ENCODE data around the gene HNRNPK.

Gene HNRNPK

GRCh38 chr9:83978992-83979811, 813 bp downstream of the HNRNPK start:
- in situ Hi-C loops (cut with HindIII; ENCODE audit: low sequenced_read_pairs) = no loop called here

GRCh38 chr9:83977196-83977595, 2.8 kb downstream of the HNRNPK start:
- in situ Hi-C loops (cut with HindIII; ENCODE audit: low sequenced_read_pairs) = no loop called here

GRCh38 chr9:83976372-83976771, 3.6 kb downstream of the HNRNPK start:
- in situ Hi-C loops (cut with HindIII; ENCODE audit: low sequenced_read_pairs) = no loop called here

- in situ Hi-C loops (cut with HindIII; ENCODE audit: low sequenced_read_pairs) = no loop called here
Measured at GRCh38 chr9:83975300-83975699, 4.7 kb downstream of the HNRNPK start.

- in situ Hi-C loops (cut with HindIII; ENCODE audit: low sequenced_read_pairs) = no loop called here
Measured at GRCh38 chr9:83972286-83972685, 7.7 kb downstream of the HNRNPK start.

GRCh38 chr9:83971485-83971884, 8.5 kb downstream of the HNRNPK start:
- in situ Hi-C loops (cut with HindIII; ENCODE audit: low sequenced_read_pairs) = no loop called here

- in situ Hi-C loops (cut with HindIII; ENCODE audit: low sequenced_read_pairs) = no loop called here
Measured at GRCh38 chr9:83969602-83970001, 10.4 kb downstream of the HNRNPK start.

- in situ Hi-C loops (cut with HindIII; ENCODE audit: low sequenced_read_pairs) = no loop called here
Measured at GRCh38 chr9:83967073-83967472, 12.9 kb downstream of the HNRNPK start.

- in situ Hi-C loops (cut with HindIII; ENCODE audit: low sequenced_read_pairs) = no loop called here
Measured at GRCh38 chr9:83966209-83966582, 13.8 kb downstream of the HNRNPK start.

- in situ Hi-C loops (cut with HindIII; ENCODE audit: low sequenced_read_pairs) = no loop called here
Measured at GRCh38 chr9:83965350-83966208, 14.4 kb downstream of the HNRNPK start.

GRCh38 chr9:83964973-83965349, 15.1 kb downstream of the HNRNPK start:
- in situ Hi-C loops (cut with HindIII; ENCODE audit: low sequenced_read_pairs) = no loop called here

- in situ Hi-C loops (cut with HindIII; ENCODE audit: low sequenced_read_pairs) = no loop called here
Measured at GRCh38 chr9:83962165-83962564, 17.9 kb downstream of the HNRNPK start.

GRCh38 chr9:83960991-83961390, 19.0 kb downstream of the HNRNPK start:
- in situ Hi-C loops (cut with HindIII; ENCODE audit: low sequenced_read_pairs) = no loop called here

GRCh38 chr9:83959061-83959460, 21.0 kb downstream of the HNRNPK start:
- in situ Hi-C loops (cut with HindIII; ENCODE audit: low sequenced_read_pairs) = no loop called here

- in situ Hi-C loops (cut with HindIII; ENCODE audit: low sequenced_read_pairs) = no loop called here
Measured at GRCh38 chr9:83957248-83957513, 22.8 kb downstream of the HNRNPK start.

GRCh38 chr9:83956436-83957247, 23.4 kb downstream of the HNRNPK start:
- in situ Hi-C loops (cut with HindIII; ENCODE audit: low sequenced_read_pairs) = no loop called here

GRCh38 chr9:83956086-83956435, 24.0 kb downstream of the HNRNPK start:
- in situ Hi-C loops (cut with HindIII; ENCODE audit: low sequenced_read_pairs) = no loop called here

- in situ Hi-C loops (cut with HindIII; ENCODE audit: low sequenced_read_pairs) = loop anchor here (25.0 kb wide), 1 partner anchor 314 kb away; no protein-coding TSS in a partner anchor
Measured at GRCh38 chr9:83948096-83948495, 31.9 kb downstream of the HNRNPK start.

- in situ Hi-C loops (cut with HindIII; ENCODE audit: low sequenced_read_pairs) = loop anchor here (25.0 kb wide), 1 partner anchor 322 kb away; no protein-coding TSS in a partner anchor
Measured at GRCh38 chr9:83940590-83941303, 39.3 kb downstream of the HNRNPK start.

GRCh38 chr9:83937861-83938455, 42.1 kb downstream of the HNRNPK start:
- in situ Hi-C loops (cut with HindIII; ENCODE audit: low sequenced_read_pairs) = loop anchor here (25.0 kb wide), 1 partner anchor 324 kb away; no protein-coding TSS in a partner anchor
